GM18526 (cell line): ENCODE results near the gene ERGIC1.

Source experiments
- POLR2A ChIP-seq: IDR thresholded peaks from 3 replicates; pipeline ENCODE4 v1.6.1; 2011; ENCODE audit not compliant: insufficient read length; ENCODE audit errors: extremely low read depth

ERGIC1 gene

DNA sequence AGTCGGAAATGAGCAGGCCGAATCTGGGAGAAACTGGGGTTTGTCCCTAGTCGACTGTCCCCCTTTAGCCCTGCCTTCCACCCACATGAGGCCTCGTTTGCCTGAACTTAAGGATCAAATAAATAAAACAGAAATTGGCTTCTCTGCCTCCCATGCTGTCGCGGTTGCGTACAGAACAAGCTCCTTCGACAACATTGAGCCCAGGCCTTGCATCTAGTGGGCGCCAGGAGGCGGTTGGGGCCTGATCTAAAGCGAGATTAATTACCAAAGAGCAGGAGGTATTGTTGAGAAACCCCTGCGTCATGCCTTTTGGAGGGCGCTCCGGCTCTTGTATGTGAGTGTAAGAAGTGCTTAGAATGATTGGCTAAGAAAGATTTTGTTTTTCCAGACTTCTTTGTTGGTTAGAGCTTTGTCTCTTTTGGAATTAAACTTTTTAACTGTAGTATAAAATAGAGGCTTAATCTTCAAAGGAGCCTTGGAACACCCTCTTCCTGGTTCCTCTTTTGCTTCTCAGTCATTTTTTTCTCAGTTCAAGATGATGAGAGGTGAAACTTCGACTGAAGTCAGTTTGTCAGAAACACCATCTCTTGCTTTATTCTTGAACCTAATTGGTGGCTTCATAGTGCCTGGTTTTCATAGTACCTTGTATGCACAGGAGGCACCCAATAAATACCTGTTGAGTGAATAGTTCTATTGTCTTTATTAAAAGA, 150.3 kb downstream of the ERGIC1 start:
- TF ChIP-seq POLR2A = no peak

DNA sequence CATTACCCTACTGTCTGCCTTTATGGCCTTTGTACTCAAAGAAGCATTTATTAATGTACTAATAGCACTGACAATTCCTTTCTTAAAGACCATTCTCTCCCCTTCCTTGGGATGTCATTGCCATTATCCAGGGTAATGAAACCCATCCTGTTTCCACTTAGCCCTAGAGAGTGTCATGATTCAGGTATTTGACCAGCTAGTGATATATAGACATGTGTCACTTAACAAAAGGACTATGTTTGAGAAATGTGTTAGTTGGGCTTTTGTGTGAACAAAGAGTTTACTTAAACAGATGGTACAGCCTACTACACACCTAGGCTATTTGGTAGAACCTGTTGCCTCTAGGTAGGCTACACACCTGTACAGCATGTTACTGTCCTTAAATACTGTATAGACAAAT, 151.5 kb downstream of the ERGIC1 start:
- no peak for TF ChIP-seq POLR2A

DNA sequence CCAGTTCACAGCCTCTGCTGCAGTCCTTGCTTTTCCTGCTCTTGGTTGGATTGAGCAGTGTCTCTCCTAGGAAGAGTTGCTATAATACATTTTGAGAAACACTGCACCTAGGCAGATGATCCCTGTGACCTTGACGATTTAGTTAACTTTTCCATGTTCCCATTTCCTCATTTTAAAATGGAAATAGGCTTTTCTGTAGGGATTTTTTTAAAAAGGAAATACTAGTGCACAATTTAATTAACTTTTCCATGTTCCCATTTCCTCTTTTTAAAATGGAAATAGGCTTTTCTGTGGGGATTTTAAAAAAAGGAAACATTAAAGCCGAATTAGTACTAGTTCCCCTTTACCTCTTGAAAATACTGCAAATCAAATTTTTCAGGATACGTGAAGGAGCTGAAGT, 154.2 kb downstream of the ERGIC1 start:
- no peak for TF ChIP-seq POLR2A

DNA sequence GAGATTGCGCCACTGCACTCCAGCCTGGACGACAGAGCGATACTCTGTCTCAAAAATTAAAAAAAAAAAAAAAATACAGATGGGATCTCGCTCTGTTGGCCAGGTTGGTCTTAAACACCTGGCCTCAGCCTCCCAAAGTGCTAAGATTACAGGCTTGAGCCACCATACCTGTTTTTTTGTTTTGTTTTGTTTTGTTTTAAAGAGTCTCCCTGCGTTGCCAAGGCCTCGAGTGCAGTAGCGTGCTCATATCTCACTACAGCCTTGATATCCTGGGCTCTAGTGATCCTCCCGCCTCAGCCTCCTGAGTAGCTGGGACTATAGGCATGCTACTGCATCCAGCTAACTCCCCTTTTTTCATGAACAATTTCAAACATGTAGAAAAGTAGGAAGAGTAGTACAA, 156.7 kb downstream of the ERGIC1 start:
- no peak for TF ChIP-seq POLR2A

DNA sequence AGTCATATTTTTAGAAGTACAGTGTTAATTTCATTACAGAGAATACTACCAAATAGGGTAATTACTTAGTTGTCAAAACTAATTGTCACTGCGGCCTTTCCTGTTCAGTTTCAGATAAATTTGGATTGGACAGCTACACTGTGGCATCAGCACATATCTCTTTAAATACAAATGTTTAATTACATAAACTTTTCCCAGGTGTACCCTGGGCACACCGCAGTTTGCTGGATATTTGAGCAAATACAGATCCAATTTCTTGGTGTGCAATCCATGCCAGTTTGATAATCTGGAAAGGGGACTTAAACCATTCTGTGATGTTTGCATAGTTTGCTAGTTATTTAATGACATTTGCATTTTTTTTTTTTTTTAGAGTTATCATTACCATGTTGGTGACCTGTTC, 160.4 kb downstream of the ERGIC1 start:
- TF ChIP-seq POLR2A = no peak

DNA sequence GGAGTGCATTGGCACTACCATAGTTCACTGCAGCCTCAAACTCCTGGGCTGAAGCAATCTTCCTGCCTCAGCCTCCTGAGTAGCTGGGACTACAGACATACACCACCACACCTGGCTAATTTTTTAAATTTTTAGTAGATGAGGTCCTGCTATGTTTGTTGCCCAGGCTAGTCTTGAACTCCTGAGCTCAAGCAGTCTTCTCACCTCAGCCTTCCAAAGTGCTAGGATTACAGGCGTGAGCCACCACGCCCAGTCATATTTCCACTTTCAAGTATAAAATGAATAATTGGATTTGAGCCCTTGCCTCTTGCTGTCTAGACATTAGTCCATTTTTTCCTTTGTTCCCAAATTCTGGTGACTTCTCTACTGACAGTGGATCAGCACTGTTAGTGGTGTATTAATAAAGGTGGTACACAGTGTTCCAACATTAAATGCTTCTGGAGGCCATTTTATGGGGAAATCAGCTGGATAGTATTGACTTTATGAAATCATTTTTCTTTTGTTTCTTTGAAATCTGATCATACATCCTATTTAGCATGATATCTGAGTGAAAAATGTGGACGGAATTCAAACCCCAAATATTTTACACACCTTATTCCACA, 165.4 kb downstream of the ERGIC1 start:
- no peak for TF ChIP-seq POLR2A

DNA sequence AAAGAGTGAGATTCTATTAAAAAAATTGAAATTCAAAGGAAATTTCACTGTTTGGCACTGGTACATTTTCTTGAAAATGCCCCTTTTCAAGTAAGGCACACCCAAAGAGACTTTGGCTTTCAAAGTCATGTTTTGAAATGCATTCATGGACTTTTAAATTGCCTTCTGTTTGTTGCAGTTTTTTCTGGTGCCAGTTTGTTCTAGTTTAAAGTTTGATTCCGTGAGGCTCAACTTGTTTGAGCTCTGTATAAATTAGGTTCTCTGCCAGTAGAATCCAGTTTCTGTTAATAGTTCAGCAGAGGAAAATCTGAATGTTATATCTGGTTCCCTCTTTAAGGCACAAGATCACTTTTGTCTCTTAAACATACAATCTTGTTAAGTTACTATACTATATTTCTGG, 165.9 kb downstream of the ERGIC1 start:
- no peak for TF ChIP-seq POLR2A

DNA sequence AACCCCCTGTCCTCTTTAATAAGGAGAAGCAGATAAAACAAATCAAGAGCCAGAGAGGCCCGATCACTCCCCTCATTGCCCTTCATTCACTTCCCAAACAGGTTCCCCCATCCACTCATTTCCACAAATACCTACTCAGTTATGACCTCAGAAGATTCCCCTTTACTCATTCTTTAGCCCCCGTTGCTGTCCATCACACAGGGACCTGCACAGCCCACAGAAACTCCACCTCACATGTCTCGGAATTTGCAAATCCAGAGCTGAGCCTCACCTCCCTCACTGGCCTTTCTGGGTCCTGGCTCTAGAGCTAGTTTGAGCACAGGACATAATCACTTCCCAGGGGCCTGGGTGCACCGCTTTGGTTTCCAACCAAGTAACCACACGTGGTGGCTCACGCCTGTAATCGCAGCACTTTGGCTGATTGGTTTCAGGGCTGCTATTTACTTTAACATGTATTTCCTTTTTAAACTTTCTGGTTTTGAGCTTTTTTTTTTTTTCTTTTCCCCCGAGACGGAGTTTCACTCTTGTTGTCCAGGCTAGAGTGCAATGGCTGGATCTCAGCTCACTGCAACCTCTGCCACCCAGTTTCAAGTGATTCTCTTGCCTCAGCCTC, 167.3 kb downstream of the ERGIC1 start:
- no peak for TF ChIP-seq POLR2A
